H1 (cell line): ENCODE measurements around the gene RNASE11. TPM values are rescaled to one million over a fixed set of nuclear protein-coding genes. Genes with fewer than 3 reads are reported as not detected.

ENCODE experiments used
- CTCF ChIA-PET: fragments of 300-600 bp; sonication (Branson Sonifier 250); formaldehyde crosslinking; loops from one replicate; lab custom pipeline; 2021; ENCODE audit not compliant: partially characterized antibody; lab: Charles Lee
- POLR2A ChIA-PET: fragments of 300-600 bp; sonication (Branson Sonifier 250); formaldehyde crosslinking; loops from one replicate; lab custom pipeline; 2021; ENCODE audit warnings: inconsistent platforms; ENCODE audit not compliant: partially characterized antibody; lab: Charles Lee
- DNase-seq, 2 experiments: peaks; one replicate each; pipeline versions ENCODE4 v3.0.0 to v3.0.0-alpha.2; 2010 to 2022; ENCODE audit warnings: low spot score in 2 of 2, low read depth in 1 of 2, mixed read lengths in 1 of 2
- FAIRE-seq: peaks from 2 replicates; lab custom pipeline; 2011; peaks lifted over from hg19 to GRCh38; lab: Jason Lieb, UNC
- H2AFZ ChIP-seq: 2 replicates; pipeline ENCODE4 v1.8.1; 2012; ENCODE audit warnings: low read length, inconsistent platforms
- H2AK5ac ChIP-seq: 2 replicates; pipeline ENCODE4 v1.6.1; 2013; ENCODE audit warnings: low read depth, low read length
- H2BK120ac ChIP-seq: replicated peaks from 2 replicates; pipeline ENCODE3; 2013; ENCODE audit warnings: low read depth, low read length, inconsistent platforms
- H2BK12ac ChIP-seq: 2 replicates; pipeline ENCODE4 v1.6.1; 2013; ENCODE audit warnings: low read depth, low read length
- H2BK15ac ChIP-seq: 2 replicates; pipeline ENCODE4 v1.6.1; 2013; ENCODE audit warnings: low read length
- H2BK20ac ChIP-seq: 2 replicates; pipeline ENCODE4 v1.6.1; 2013; ENCODE audit warnings: low read length
- H2BK5ac ChIP-seq: 2 replicates; pipeline ENCODE4 v1.6.1; 2013; ENCODE audit warnings: low read depth, low read length
- H3K14ac ChIP-seq: 2 replicates; pipeline ENCODE4 v1.6.1; 2013; ENCODE audit warnings: inconsistent platforms; ENCODE audit not compliant: insufficient read length
- H3K18ac ChIP-seq: 2 replicates; pipeline ENCODE4 v1.6.1; 2013; ENCODE audit warnings: low read length; ENCODE audit errors: extremely low read depth
- H3K23ac ChIP-seq: 2 replicates; pipeline ENCODE4 v1.6.1; 2013; ENCODE audit warnings: inconsistent platforms; ENCODE audit not compliant: insufficient read length
- H3K23me2 ChIP-seq: 2 replicates; pipeline ENCODE4 v1.6.1; 2013; ENCODE audit warnings: low read depth, low read length
- H3K27ac ChIP-seq: 2 replicates; pipeline ENCODE4 v1.6.1; 2011; ENCODE audit warnings: low read depth, low read length, inconsistent platforms
- H3K27me3 ChIP-seq, 4 experiments: replicated peaks in 1 of 4; 1 replicate in 1 of 4; 2 replicates in 3 of 4; pipeline versions ENCODE4 v1.6.1 to v1.8.1; 2011 to 2013; ENCODE audit warnings: low read length in 3 of 4, mild to moderate bottlenecking in 3 of 4, inconsistent platforms in 2 of 4, mixed read lengths in 2 of 4, moderate library complexity in 1 of 4; ENCODE audit not compliant: control insufficient read depth in 3 of 4, insufficient read depth in 3 of 4; ENCODE audit errors: extremely low read depth in 1 of 4
- H3K36me3 ChIP-seq, 4 experiments: 2 replicates each; pipeline versions ENCODE4 v1.6.1 to v1.8.1; 2011 to 2013; ENCODE audit warnings: mild to moderate bottlenecking in 4 of 4, low read length in 3 of 4, moderate library complexity in 2 of 4, control low read depth in 1 of 4, inconsistent platforms in 1 of 4; ENCODE audit not compliant: insufficient read depth in 4 of 4, control insufficient read depth in 2 of 4
- H3K4ac ChIP-seq: replicated peaks from 2 replicates; pipeline ENCODE3; 2013; ENCODE audit warnings: low read length, low read depth, mixed read lengths, inconsistent platforms; ENCODE audit not compliant: insufficient read length
- H3K4me1 ChIP-seq, 4 experiments: replicated peaks in 1 of 4; 1 replicate in 1 of 4; 2 replicates in 3 of 4; pipeline versions ENCODE4 v1.6.1 to v1.8.1; 2011 to 2013; ENCODE audit warnings: low read length in 3 of 4, inconsistent platforms in 2 of 4, mixed read lengths in 1 of 4; ENCODE audit not compliant: insufficient read depth in 4 of 4, control insufficient read depth in 3 of 4
- H3K4me2 ChIP-seq, 2 experiments: 2 replicates each; pipeline versions ENCODE4 v1.6.1 to v1.8.1; 2011 to 2013; ENCODE audit warnings: low read depth in 2 of 2, low read length in 2 of 2, control low read depth in 1 of 2, inconsistent platforms in 1 of 2, mild to moderate bottlenecking in 1 of 2; ENCODE audit not compliant: insufficient read depth in 1 of 2
- H3K4me3 ChIP-seq, 4 experiments: fragments of 200-600, 300-600 bp in 1 of 4; sonication (generic), shearing (Covaris generic), sonication (Bioruptor Twin) in 1 of 4; 2 replicates each; pipeline versions ENCODE4 v1.5.1 to v1.8.1; 2011 to 2016; ENCODE audit warnings: low read length in 4 of 4, low read depth in 3 of 4, control low read depth in 2 of 4, inconsistent platforms in 2 of 4, mild to moderate bottlenecking in 2 of 4, mixed read lengths in 1 of 4, moderate library complexity in 1 of 4; ENCODE audit not compliant: insufficient read depth in 2 of 4; ENCODE audit errors: extremely low read depth in 1 of 4
- H3K56ac ChIP-seq: replicated peaks from 2 replicates; pipeline ENCODE3; 2013; ENCODE audit warnings: low read depth, mild to moderate bottlenecking, mixed read lengths, low read length, inconsistent platforms; ENCODE audit not compliant: insufficient read length
- H3K79me1 ChIP-seq: 2 replicates; pipeline ENCODE4 v1.6.1; 2013; ENCODE audit warnings: low read depth, low read length, control low read depth
- H3K79me2 ChIP-seq, 2 experiments: 2 replicates each; pipeline versions ENCODE4 v1.6.1 to v1.8.1; 2012 to 2013; ENCODE audit warnings: low read length in 2 of 2, mild to moderate bottlenecking in 2 of 2, inconsistent platforms in 1 of 2; ENCODE audit not compliant: insufficient read depth in 2 of 2, control insufficient read depth in 1 of 2
- H3K9ac ChIP-seq, 4 experiments: replicated peaks in 1 of 4; 1 replicate in 1 of 4; 2 replicates in 3 of 4; pipeline versions ENCODE4 v1.6.1 to v1.8.1; 2011 to 2013; ENCODE audit warnings: low read depth in 3 of 4, low read length in 3 of 4, control low read depth in 2 of 4, mild to moderate bottlenecking in 2 of 4, moderate library complexity in 2 of 4, inconsistent platforms in 1 of 4; ENCODE audit errors: extremely low read depth in 1 of 4
- H3K9me3 ChIP-seq, 2 experiments: 2 replicates each; pipeline versions ENCODE4 v1.6.1 to v1.8.1; 2012 to 2013; ENCODE audit warnings: mild to moderate bottlenecking in 2 of 2, moderate library complexity in 2 of 2, control low read depth in 1 of 2, inconsistent platforms in 1 of 2, low read depth in 1 of 2, low read length in 1 of 2, mixed read lengths in 1 of 2; ENCODE audit not compliant: insufficient read depth in 2 of 2
- H4K20me1 ChIP-seq, 2 experiments: replicated peaks in 1 of 2; 2 replicates each; pipeline versions ENCODE3 to v1.8.1; 2011 to 2013; ENCODE audit warnings: inconsistent platforms in 2 of 2, low read length in 2 of 2, mild to moderate bottlenecking in 1 of 2; ENCODE audit not compliant: insufficient read depth in 2 of 2, control insufficient read depth in 1 of 2
- H4K5ac ChIP-seq: 2 replicates; pipeline ENCODE4 v1.6.1; 2013; ENCODE audit warnings: low read length, low read depth, mixed read lengths, inconsistent platforms; ENCODE audit not compliant: insufficient read length
- H4K8ac ChIP-seq: 2 replicates; pipeline ENCODE4 v1.8.0; 2013; ENCODE audit warnings: mild to moderate bottlenecking, moderate library complexity, low read length, inconsistent platforms; ENCODE audit not compliant: insufficient read depth; ENCODE audit errors: extremely low read depth
- H4K91ac ChIP-seq: replicated peaks from 2 replicates; pipeline ENCODE3; 2013; ENCODE audit warnings: low read length, mixed read lengths, inconsistent platforms; ENCODE audit not compliant: insufficient read length
- CBX8 ChIP-seq: fragments of 300-800, 300-1000 bp; sonication (generic); IDR thresholded peaks from 2 replicates; pipeline ENCODE4 v1.7.1; 2016; ENCODE audit warnings: low read depth, low read length, borderline replicate concordance
- SP4 ChIP-seq: IDR thresholded peaks from 2 replicates; pipeline ENCODE4 v1.6.1; 2012; ENCODE audit warnings: low read length, inconsistent platforms
- TCF12 ChIP-seq: IDR thresholded peaks from 2 replicates; pipeline ENCODE4 v1.6.1; 2011; ENCODE audit warnings: low read depth, mild to moderate bottlenecking, low read length
- YY1 ChIP-seq: IDR thresholded peaks from 2 replicates; pipeline ENCODE4 v1.6.1; 2011; ENCODE audit warnings: low read depth, mild to moderate bottlenecking, low read length
- ZNF274 ChIP-seq: IDR thresholded peaks from 2 replicates; pipeline ENCODE4 v1.7.0; 2012; ENCODE audit warnings: low read length, borderline replicate concordance; ENCODE audit errors: extremely low read depth
- WGBS, 2 experiments: shearing (Covaris generic) in 1 of 2; methylation state at CpG; one replicate each; pipeline versions ENCODE4 v1.1.6 to v1.1.7; 2013 to 2015; ENCODE audit warnings: low lambda C conversion rate in 2 of 2, mixed read lengths in 2 of 2, inconsistent platforms in 1 of 2, low coverage in 1 of 2, missing lambda C conversion rate in 1 of 2; ENCODE audit not compliant: insufficient replicate concordance in 2 of 2, insufficient coverage in 1 of 2, insufficient read length in 1 of 2; ENCODE audit errors: extremely low coverage in 1 of 2, missing lambda C conversion rate in 1 of 2; 5-methylcytosine and 5-hydroxymethylcytosine counted together
- polyA plus RNA-seq, 7 experiments: library from polyadenylated mRNA; depleted of rRNA in 3 of 7; stranded (reverse) in 5 of 7; unstranded in 2 of 7; fragments of >200 nt in 5 of 7; fragments of 200-250 nt in 2 of 7; gene quantifications; 1 replicate in 5 of 7; 2 replicates in 1 of 7; 4 replicates in 1 of 7; pipeline versions ENCODE4 v1.2.1 to v1.2.3, GENCODE V29; 2011 to 2013; ENCODE audit warnings: missing spikeins in 2 of 7, mixed read lengths in 2 of 7
- total RNA-seq: library from RNA; stranded (reverse); fragmentation: NEBNext Ultra II Directional; extraction: Animal tissue kit (Norgen Biotek cat#: 25700); gene quantifications from 2 replicates; pipeline ENCODE4 v1.2.1, GENCODE V29; 2021

The RNASE11 gene
- total and polyA plus RNA-seq, 2 of the 8 experiments (the other 6 are each of a cell fraction or from before 2014, with no cell fraction given): not detected

GRCh38 chr14:20580242-20580641 is 7.6 kb downstream of the RNASE11 start:
- H3K36me3 ChIP-seq: no peaks in the 10 kb centered on the region
- no peak overlapping the region for H3K4ac ChIP-seq
- H2BK120ac ChIP-seq: no peak overlapping the region
- H3K23me2 ChIP-seq: no peaks in the 10 kb centered on the region; the same call in 1 of the 2 replicates
- no peak overlapping the region for H3K14ac ChIP-seq
- 0 out of 2 replicates have a peak overlapping the region, but pooled peaks have one; percentile 3 for H2BK20ac ChIP-seq
- H4K20me1 ChIP-seq: no peaks in the 10 kb centered on the region
- no peak overlapping the region for H3K27ac ChIP-seq
- POLR2A ChIA-PET: interaction anchor here (0.9 to 1.3 kb wide), 2 partner anchors 20 to 125 kb away, joined by 3 to 4 read pairs; partner anchors contain the start of gene APEX1
- H4K91ac ChIP-seq: no peak overlapping the region
- no peak overlapping the region for H2AK5ac ChIP-seq
- no peak overlapping the region for H4K5ac ChIP-seq
- H3K4me3 ChIP-seq: no peak overlapping the region
- FAIRE-seq: no peak
- 75% methylated on average over 4 of the region's 4 CpGs; no CpG with 5 or more reads in 1 of the 2 experiments for WGBS, 2 experiments
- H2AFZ ChIP-seq: peak overlapping the region; percentile 79
- no peak overlapping the region for H2BK12ac ChIP-seq
- H4K8ac ChIP-seq: no peak overlapping the region
- no peak overlapping the region for H3K9ac ChIP-seq
- TF ChIP-seq CBX8 (no peak), SP4 (no peak), TCF12 (no peak), YY1 (no peak), ZNF274 (no peak)
- TF ChIP-seq, all 59 proteins: peak for 0
- H3K18ac ChIP-seq: no peak overlapping the region
- H3K27me3 ChIP-seq: no peaks in the 10 kb centered on the region
- no peak overlapping the region for H2BK15ac ChIP-seq
- H3K56ac ChIP-seq: no peak overlapping the region
- no peaks in the 10 kb centered on the region for H3K79me2 ChIP-seq
- H2BK5ac ChIP-seq: peak overlapping the region; percentile 5; the same call in 1 of the 2 replicates
- H3K23ac ChIP-seq: no peak overlapping the region
- peak in 1 of 2 experiments; percentile 13 for DNase-seq
- H3K79me1 ChIP-seq: no peaks in the 10 kb centered on the region
- H3K4me1 ChIP-seq: peaks cover 13 to 25% (median 17%) of the 10 kb centered on the region in 4 experiments
- H3K4me2 ChIP-seq: no peak overlapping the region
- no peaks in the 10 kb centered on the region for H3K9me3 ChIP-seq
- CTCF ChIA-PET: interaction anchor here (3.6 kb wide), 1 partner anchor 26 kb away, joined by 14 read pairs; no protein-coding TSS in a partner anchor
